H9 (cell line): ENCODE measurements around the gene VSIG8. TPM values are rescaled to one million over a fixed set of nuclear protein-coding genes. Genes with fewer than 3 reads are reported as not detected.

Experiments
- DNase-seq: peaks from one replicate; pipeline ENCODE4 v3.0.0-alpha.2; 2017
- H2AFZ ChIP-seq: one replicate; pipeline ENCODE4 v1.6.1; 2013; ENCODE audit warnings: mild to moderate bottlenecking, low read length, control low read depth, moderate library complexity
- H2AK5ac ChIP-seq: 2 replicates; pipeline ENCODE4 v1.6.1; 2013; ENCODE audit warnings: low read length, control low read depth, mixed read lengths; ENCODE audit not compliant: insufficient read length
- H2BK120ac ChIP-seq: one replicate; pipeline ENCODE4 v1.6.1; 2013; ENCODE audit warnings: low read depth, mild to moderate bottlenecking, low read length, control low read depth, inconsistent platforms; ENCODE audit not compliant: poor library complexity, severe bottlenecking
- H2BK12ac ChIP-seq: 2 replicates; pipeline ENCODE4 v1.6.1; 2013; ENCODE audit warnings: low read length, control low read depth, mixed read lengths, low read depth; ENCODE audit not compliant: insufficient read length
- H2BK15ac ChIP-seq: 2 replicates; pipeline ENCODE4 v1.6.1; 2013; ENCODE audit warnings: low read depth, low read length, control low read depth
- H2BK20ac ChIP-seq: one replicate; pipeline ENCODE4 v1.6.1; 2013; ENCODE audit warnings: low read depth, mild to moderate bottlenecking, low read length, control low read depth, inconsistent platforms; ENCODE audit not compliant: poor library complexity, severe bottlenecking
- H2BK5ac ChIP-seq: 2 replicates; pipeline ENCODE4 v1.6.1; 2013; ENCODE audit warnings: low read length, control low read depth, mixed read lengths; ENCODE audit not compliant: insufficient read length
- H3K14ac ChIP-seq: 2 replicates; pipeline ENCODE4 v1.6.1; 2013; ENCODE audit warnings: low read length, control low read depth; ENCODE audit not compliant: insufficient read depth
- H3K18ac ChIP-seq: 2 replicates; pipeline ENCODE4 v1.6.1; 2013; ENCODE audit warnings: low read depth, mild to moderate bottlenecking, mixed read lengths, low read length, control low read depth; ENCODE audit not compliant: insufficient read length
- H3K23ac ChIP-seq: 2 replicates; pipeline ENCODE4 v1.6.1; 2013; ENCODE audit warnings: low read length, control low read depth, mixed read lengths, low read depth; ENCODE audit not compliant: insufficient read length
- H3K23me2 ChIP-seq: 2 replicates; pipeline ENCODE4 v1.6.1; 2013; ENCODE audit warnings: low read depth, mild to moderate bottlenecking, mixed read lengths, low read length, control low read depth; ENCODE audit not compliant: insufficient read length, poor library complexity, severe bottlenecking
- H3K27ac ChIP-seq: 2 replicates; pipeline ENCODE4 v1.5.1; 2013; ENCODE audit warnings: low read length, control low read depth, mixed read lengths, low read depth; ENCODE audit not compliant: insufficient read length
- H3K27me3 ChIP-seq: 2 replicates; pipeline ENCODE4 v1.6.1; 2013; ENCODE audit warnings: low read length, control low read depth, inconsistent platforms; ENCODE audit not compliant: insufficient read depth
- H3K4ac ChIP-seq: 2 replicates; pipeline ENCODE4 v1.6.1; 2013; ENCODE audit warnings: low read depth, mild to moderate bottlenecking, control low read depth, inconsistent platforms, low read length, moderate library complexity
- H3K4me1 ChIP-seq: 2 replicates; pipeline ENCODE4 v1.6.1; 2013; ENCODE audit warnings: low read length, control low read depth, inconsistent platforms; ENCODE audit not compliant: insufficient read depth
- H3K4me2 ChIP-seq: 2 replicates; pipeline ENCODE4 v1.6.1; 2013; ENCODE audit warnings: low read length, control low read depth, mixed read lengths; ENCODE audit not compliant: insufficient read length, insufficient read depth
- H3K56ac ChIP-seq: 2 replicates; pipeline ENCODE4 v1.6.1; 2013; ENCODE audit warnings: low read depth, mild to moderate bottlenecking, mixed read lengths, low read length, control low read depth; ENCODE audit not compliant: insufficient read length
- H3K79me1 ChIP-seq: 2 replicates; pipeline ENCODE4 v1.6.1; 2013; ENCODE audit warnings: low read depth, mild to moderate bottlenecking, moderate library complexity, low read length, control low read depth, inconsistent platforms; ENCODE audit not compliant: insufficient read depth, poor library complexity, severe bottlenecking
- H3K79me2 ChIP-seq: 2 replicates; pipeline ENCODE4 v1.6.1; 2013; ENCODE audit warnings: low read length, control low read depth, inconsistent platforms; ENCODE audit not compliant: insufficient read depth
- H3K9ac ChIP-seq: 2 replicates; pipeline ENCODE4 v1.6.1; 2013; ENCODE audit warnings: low read length, control low read depth, mixed read lengths; ENCODE audit not compliant: insufficient read length; ENCODE audit errors: extremely low read depth
- H3K9me3 ChIP-seq: one replicate; pipeline ENCODE4 v1.6.1; 2013; ENCODE audit warnings: low read depth, low read length, inconsistent platforms; ENCODE audit not compliant: control insufficient read depth
- H3T11ph ChIP-seq: one replicate; pipeline ENCODE4 v1.6.1; 2013; ENCODE audit warnings: mild to moderate bottlenecking, low read length, control low read depth, inconsistent platforms
- H4K20me1 ChIP-seq: one replicate; pipeline ENCODE4 v1.6.1; 2013; ENCODE audit not compliant: control insufficient read depth, insufficient read length, insufficient read depth
- H4K5ac ChIP-seq: 2 replicates; pipeline ENCODE4 v1.6.1; 2013; ENCODE audit warnings: low read depth, mild to moderate bottlenecking, mixed read lengths, low read length, control low read depth; ENCODE audit not compliant: insufficient read length
- H4K8ac ChIP-seq: replicated peaks from 2 replicates; pipeline ENCODE4 v1.6.1; 2013; ENCODE audit warnings: low read length, control low read depth, mixed read lengths, low read depth; ENCODE audit not compliant: insufficient read length
- H4K91ac ChIP-seq: 2 replicates; pipeline ENCODE4 v1.6.1; 2013; ENCODE audit warnings: low read depth, mild to moderate bottlenecking, moderate library complexity, mixed read lengths, low read length, control low read depth; ENCODE audit not compliant: insufficient read length
- H3K27ac Mint-ChIP-seq, 3 experiments: 2 replicates in 2 of 3; 3 replicates in 1 of 3; pipeline ENCODE4 v1.8.0; 2020 to 2021; ENCODE audit warnings: mixed read lengths in 3 of 3, mild to moderate bottlenecking in 1 of 3, moderate library complexity in 1 of 3
- H3K27me3 Mint-ChIP-seq: 2 replicates; pipeline ENCODE4 v1.8.0; 2021; ENCODE audit warnings: low read depth, mild to moderate bottlenecking, moderate library complexity, mixed read lengths
- H3K36me3 Mint-ChIP-seq, 3 experiments: 2 replicates in 2 of 3; 3 replicates in 1 of 3; pipeline ENCODE4 v1.8.0; 2020 to 2021; ENCODE audit warnings: low read depth in 3 of 3, mixed read lengths in 3 of 3; ENCODE audit not compliant: insufficient read depth in 1 of 3
- H3K4me1 Mint-ChIP-seq, 2 experiments: 2 replicates each; pipeline ENCODE4 v1.8.0; 2020; ENCODE audit warnings: mixed read lengths in 2 of 2
- H3K4me3 Mint-ChIP-seq, 2 experiments: 2 replicates in 1 of 2; 3 replicates in 1 of 2; pipeline ENCODE4 v1.8.0; 2020 to 2021; ENCODE audit warnings: mild to moderate bottlenecking in 2 of 2, mixed read lengths in 2 of 2, moderate library complexity in 1 of 2
- H3K9me3 Mint-ChIP-seq, 2 experiments: 2 replicates in 1 of 2; 3 replicates in 1 of 2; pipeline ENCODE4 v1.8.0; 2020; ENCODE audit warnings: mild to moderate bottlenecking in 2 of 2, mixed read lengths in 2 of 2, moderate library complexity in 1 of 2
- CTCF ChIP-seq: fragments of 200-600 bp; sonication (generic); conservative IDR thresholded peaks from 3 replicates; pipeline ENCODE4 v1.8.0; 2021; ENCODE audit warnings: antibody characterized with exemption, mild to moderate bottlenecking
- WGBS: extraction: QIAGEN DNeasy Blood & Tissue Kit; methylation state at CpG from one replicate; pipeline ENCODE4 v1.1.7; 2013; ENCODE audit warnings: missing lambda C conversion rate, low lambda C conversion rate, mixed read lengths; ENCODE audit not compliant: insufficient read length; ENCODE audit errors: extremely low coverage; 5-methylcytosine and 5-hydroxymethylcytosine counted together
- total RNA-seq: library from RNA; stranded (reverse); gene quantifications from 2 replicates; pipeline ENCODE4 v1.2.1, GENCODE V29; 2021

The VSIG8 gene
- total RNA-seq, 1 experiment from 2014 or later = not detected

GRCh38 chr1:159911326-159912070, 49.0 kb upstream of the VSIG8 start:
- Histone ChIP-seq H2AFZ (no peak overlapping the region), H2BK5ac (no peak overlapping the region), H3K4me1 (peaks cover 32% of the 10 kb centered on the region; the same call in 1 of the 2 replicates), H3K23me2 (no peaks in the 10 kb centered on the region), H3K27ac (peak overlapping the region; percentile 22), H3T11ph (no peak overlapping the region), H2BK20ac (no peak overlapping the region), H4K91ac (peak overlapping the region; percentile 57), H3K14ac (peak overlapping the region; percentile 51), H3K79me1 (no peaks in the 10 kb centered on the region), H3K27me3 (no peaks in the 10 kb centered on the region), H3K23ac (no peak overlapping the region), H4K8ac (no peak overlapping the region), H2AK5ac (no peak overlapping the region), H3K56ac (no peak overlapping the region), H3K79me2 (no peaks in the 10 kb centered on the region), H2BK120ac (peak overlapping the region; percentile 65), H4K5ac (no peak overlapping the region), H3K4ac (no peak overlapping the region), H3K9me3 (no peaks in the 10 kb centered on the region), H3K4me2 (no peak overlapping the region), H3K9ac (no peak overlapping the region), H2BK15ac (no peak overlapping the region), H2BK12ac (peak overlapping the region; percentile 82), H4K20me1 (no peaks in the 10 kb centered on the region), H3K18ac (peak overlapping the region; percentile 55)
- Mint-ChIP-seq H3K9me3 (no peaks in the 10 kb centered on the region), H3K27ac (no peak overlapping the region; a peak in 2 of 7 replicates), H3K27me3 (no peaks in the 10 kb centered on the region; the same call in 1 of the 2 replicates), H3K4me3 (no peak overlapping the region), H3K4me1 (peaks cover 63% of the 10 kb centered on the region in 2 experiments), H3K36me3 (no peaks in the 10 kb centered on the region)
- WGBS = no CpG with 5 or more reads among the region's 6 CpGs
- TF ChIP-seq CTCF = no peak
- no peak for DNase-seq
